ENCODE results near the gene TMUB2. TPM values are rescaled to one million over a fixed set of nuclear protein-coding genes. Genes with fewer than 3 reads are reported as not detected.

Gene TMUB2
- total and polyA plus RNA-seq, 2 donors from 2014 or later, result 37.7 to 39.2 TPM

DNA sequence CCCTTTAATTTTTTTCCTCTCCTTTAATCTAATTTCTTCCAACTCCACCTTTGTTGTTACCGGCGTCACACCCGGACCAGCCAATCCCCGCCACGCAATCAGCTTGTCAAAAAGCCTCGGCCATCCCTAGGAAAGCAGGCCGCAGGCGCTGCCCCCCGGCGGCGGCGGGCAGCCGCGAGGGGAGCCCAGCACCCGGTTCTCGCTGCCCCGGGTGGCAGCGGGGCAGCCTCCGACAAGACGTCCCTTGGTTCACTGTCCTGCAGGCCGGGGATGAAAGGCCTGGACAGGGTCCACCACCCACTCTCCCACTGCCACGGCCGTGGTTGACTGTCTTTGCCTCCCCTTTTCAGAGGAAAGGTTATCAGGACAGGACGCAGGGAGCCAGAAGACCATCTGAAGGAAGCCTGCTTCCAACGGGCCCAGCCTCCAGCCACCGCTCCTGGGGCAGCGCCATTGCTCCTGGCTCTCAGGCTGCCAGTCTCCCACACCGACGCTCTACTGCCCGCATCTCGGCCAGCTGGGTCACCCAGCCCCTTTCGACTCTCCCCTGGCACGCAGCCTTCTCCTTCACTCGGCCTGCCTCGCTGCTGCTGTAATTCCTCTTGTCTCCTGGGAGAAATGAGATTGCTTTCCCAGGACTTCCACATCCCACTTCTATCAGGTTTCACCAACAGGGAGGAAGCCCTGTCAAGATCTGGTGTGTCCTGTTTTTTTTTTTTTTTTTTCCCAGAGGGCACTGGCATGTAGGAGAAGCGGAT lies 35.5 kb downstream of the TMUB2 start:
- H3K4me3 ChIP-seq (ENCODE audit: low read length in 3 of 3), result peak overlapping the region; percentile 53 to 83 (median 72)
- intact Hi-C loops (cut with DNase I), result no loop called here
- DNase-seq (peak; percentile 79 to 93 (median 89)), FAIRE-seq (no peak)
- H3K4me1 ChIP-seq (ENCODE audit: control insufficient read depth in 2 of 3, insufficient read depth in 2 of 3, low read depth in 1 of 3, low read length in 3 of 3), result peaks cover 6 to 22% (median 21%) of the 10 kb centered on the region in 3 donors
- H3K27me3 ChIP-seq (ENCODE audit: control insufficient read depth, insufficient read depth, low read length), result no peaks in the 10 kb centered on the region
- no peaks in the 10 kb centered on the region for H3K9me3 ChIP-seq (ENCODE audit: control insufficient read depth in 2 of 3, insufficient read depth in 1 of 3, low read length in 3 of 3)
- H3K27ac ChIP-seq (ENCODE audit: low read depth in 2 of 2, low read length in 2 of 2), result peak overlapping the region; percentile 88 to 95
- no peaks in the 10 kb centered on the region for H3K36me3 ChIP-seq (ENCODE audit: control insufficient read depth in 2 of 3, insufficient read depth in 3 of 3, low read length in 3 of 3)
- peak overlapping the region; percentile 22 to 91 (median 71) for H3K9ac ChIP-seq (ENCODE audit: low read length in 3 of 3)
- TF ChIP-seq, protein P1, sequence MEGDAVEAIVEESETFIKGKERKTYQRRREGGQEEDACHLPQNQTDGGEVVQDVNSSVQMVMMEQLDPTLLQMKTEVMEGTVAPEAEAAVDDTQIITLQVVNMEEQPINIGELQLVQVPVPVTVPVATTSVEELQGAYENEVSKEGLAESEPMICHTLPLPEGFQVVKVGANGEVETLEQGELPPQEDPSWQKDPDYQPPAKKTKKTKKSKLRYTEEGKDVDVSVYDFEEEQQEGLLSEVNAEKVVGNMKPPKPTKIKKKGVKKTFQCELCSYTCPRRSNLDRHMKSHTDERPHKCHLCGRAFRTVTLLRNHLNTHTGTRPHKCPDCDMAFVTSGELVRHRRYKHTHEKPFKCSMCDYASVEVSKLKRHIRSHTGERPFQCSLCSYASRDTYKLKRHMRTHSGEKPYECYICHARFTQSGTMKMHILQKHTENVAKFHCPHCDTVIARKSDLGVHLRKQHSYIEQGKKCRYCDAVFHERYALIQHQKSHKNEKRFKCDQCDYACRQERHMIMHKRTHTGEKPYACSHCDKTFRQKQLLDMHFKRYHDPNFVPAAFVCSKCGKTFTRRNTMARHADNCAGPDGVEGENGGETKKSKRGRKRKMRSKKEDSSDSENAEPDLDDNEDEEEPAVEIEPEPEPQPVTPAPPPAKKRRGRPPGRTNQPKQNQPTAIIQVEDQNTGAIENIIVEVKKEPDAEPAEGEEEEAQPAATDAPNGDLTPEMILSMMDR (IDR thresholded peaks at IDR 0.05; ENCODE audit: borderline replicate concordance, extremely low read depth, insufficient read depth), result peak; percentile 12

DNA sequence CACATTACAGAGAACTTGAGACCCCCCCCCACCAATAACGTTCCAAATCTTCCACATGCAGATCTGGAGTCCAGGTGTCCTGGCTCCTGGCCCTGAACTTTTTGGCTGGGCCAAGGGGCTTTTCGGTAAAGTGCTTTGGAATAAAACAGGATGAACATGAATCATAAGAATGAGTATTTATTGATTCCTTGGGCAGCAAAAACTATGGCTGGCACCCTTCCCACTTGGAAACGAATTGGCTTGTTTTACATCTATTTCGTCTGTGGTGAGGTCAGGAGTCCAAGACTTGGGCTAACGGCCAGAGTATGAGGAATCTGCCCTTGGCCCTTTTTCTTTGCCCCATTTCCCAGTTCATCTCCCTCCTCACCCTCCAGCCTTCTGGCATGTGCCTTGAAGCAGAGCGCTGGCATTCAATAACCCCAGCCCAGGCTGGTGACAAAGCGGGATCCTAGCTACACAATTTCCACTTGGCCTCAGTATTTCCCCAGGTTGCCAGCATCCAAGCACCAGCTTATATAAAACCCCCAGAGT lies 36.8 kb downstream of the TMUB2 start:
- intact Hi-C loops (cut with DNase I), result no loop called here
- Histone ChIP-seq H3K4me1 (ENCODE audit: control insufficient read depth in 2 of 3, insufficient read depth in 2 of 3, low read depth in 1 of 3, low read length in 3 of 3) (peaks cover 2 to 13% (median 12%) of the 10 kb centered on the region in 3 donors), H3K9me3 (ENCODE audit: control insufficient read depth in 2 of 3, insufficient read depth in 1 of 3, low read length in 3 of 3) (no peaks in the 10 kb centered on the region), H3K27me3 (ENCODE audit: control insufficient read depth, insufficient read depth, low read length) (no peaks in the 10 kb centered on the region), H3K9ac (ENCODE audit: low read length in 3 of 3) (peak overlapping the region in 1 of 3 donors; percentile 91), H3K27ac (ENCODE audit: low read depth in 2 of 2, low read length in 2 of 2) (peak overlapping the region in 1 of 2 donors; percentile 88), H3K4me3 (ENCODE audit: low read length in 3 of 3) (no peak overlapping the region), H3K36me3 (ENCODE audit: control insufficient read depth in 2 of 3, insufficient read depth in 3 of 3, low read length in 3 of 3) (no peaks in the 10 kb centered on the region)
- DNase-seq (peak in 1 of 5 donors; percentile 26), FAIRE-seq (no peak)
- TF ChIP-seq, protein P1 (IDR thresholded peaks at IDR 0.05; ENCODE audit: borderline replicate concordance, extremely low read depth, insufficient read depth), result no peak

DNA sequence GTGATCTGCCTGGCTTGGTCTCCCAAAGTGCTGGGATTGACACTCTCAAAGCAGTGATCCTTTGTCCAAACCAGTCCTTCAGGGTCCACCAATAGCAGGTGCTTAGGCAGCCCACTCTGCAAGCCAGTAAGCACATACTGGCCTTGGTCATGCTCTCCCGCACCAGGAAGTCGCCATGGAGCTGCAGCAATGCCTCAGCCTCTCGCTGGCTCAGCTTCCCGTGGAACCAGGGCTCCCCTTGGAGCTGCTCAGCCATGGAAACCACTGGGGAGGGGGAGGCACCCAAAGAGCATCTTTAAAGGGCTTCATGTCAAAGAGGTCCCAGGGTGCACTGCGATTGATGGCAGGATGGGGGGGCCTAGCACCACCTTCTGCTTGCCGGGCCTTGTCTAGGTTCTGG lies 42.3 kb downstream of the TMUB2 start:
- Histone ChIP-seq H3K27ac (ENCODE audit: low read depth in 2 of 2, low read length in 2 of 2) (no peak overlapping the region), H3K27me3 (ENCODE audit: control insufficient read depth, insufficient read depth, low read length) (no peaks in the 10 kb centered on the region)
- no peak for FAIRE-seq

More for the DNA sequence above, 42.3 kb downstream of the TMUB2 start:
- intact Hi-C loops (cut with DNase I), result no loop called here
- no peaks in the 10 kb centered on the region for H3K4me1 ChIP-seq (ENCODE audit: control insufficient read depth in 2 of 3, insufficient read depth in 2 of 3, low read depth in 1 of 3, low read length in 3 of 3)
- no peak overlapping the region for H3K9ac ChIP-seq (ENCODE audit: low read length in 3 of 3)
- peak in 3 of 5 donors; percentile 43 to 60 (median 43) for DNase-seq
- TF ChIP-seq, protein P1 (IDR thresholded peaks at IDR 0.05; ENCODE audit: borderline replicate concordance, extremely low read depth, insufficient read depth), result no peak
- H3K9me3 ChIP-seq (ENCODE audit: control insufficient read depth in 2 of 3, insufficient read depth in 1 of 3, low read length in 3 of 3), result no peaks in the 10 kb centered on the region
- H3K4me3 ChIP-seq (ENCODE audit: low read length in 3 of 3), result no peak overlapping the region
- H3K36me3 ChIP-seq (ENCODE audit: control insufficient read depth in 2 of 3, insufficient read depth in 3 of 3, low read length in 3 of 3), result no peaks in the 10 kb centered on the region

Measured in kidney (tissue), 14 donors.